Measurements from ENCODE around the gene TBC1D5.

GRCh38 chr3:17639765-17640164 is 102.7 kb downstream of the TBC1D5 start:
- TF ChIP-seq, protein P1, sequence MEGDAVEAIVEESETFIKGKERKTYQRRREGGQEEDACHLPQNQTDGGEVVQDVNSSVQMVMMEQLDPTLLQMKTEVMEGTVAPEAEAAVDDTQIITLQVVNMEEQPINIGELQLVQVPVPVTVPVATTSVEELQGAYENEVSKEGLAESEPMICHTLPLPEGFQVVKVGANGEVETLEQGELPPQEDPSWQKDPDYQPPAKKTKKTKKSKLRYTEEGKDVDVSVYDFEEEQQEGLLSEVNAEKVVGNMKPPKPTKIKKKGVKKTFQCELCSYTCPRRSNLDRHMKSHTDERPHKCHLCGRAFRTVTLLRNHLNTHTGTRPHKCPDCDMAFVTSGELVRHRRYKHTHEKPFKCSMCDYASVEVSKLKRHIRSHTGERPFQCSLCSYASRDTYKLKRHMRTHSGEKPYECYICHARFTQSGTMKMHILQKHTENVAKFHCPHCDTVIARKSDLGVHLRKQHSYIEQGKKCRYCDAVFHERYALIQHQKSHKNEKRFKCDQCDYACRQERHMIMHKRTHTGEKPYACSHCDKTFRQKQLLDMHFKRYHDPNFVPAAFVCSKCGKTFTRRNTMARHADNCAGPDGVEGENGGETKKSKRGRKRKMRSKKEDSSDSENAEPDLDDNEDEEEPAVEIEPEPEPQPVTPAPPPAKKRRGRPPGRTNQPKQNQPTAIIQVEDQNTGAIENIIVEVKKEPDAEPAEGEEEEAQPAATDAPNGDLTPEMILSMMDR (IDR thresholded peaks at IDR 0.05): no peak
- TF ChIP-seq POLR2A (IDR thresholded peaks at IDR 0.05): no peak
